Middle frontal gyrus (tissue), 1 donor: ENCODE data around the gene NAT10.

ENCODE experiments used
- DNase-seq: peaks from one replicate; pipeline ENCODE4 v3.0.0-alpha.2; 2015; ENCODE audit warnings: low spot score; ENCODE audit errors: extremely low spot score

The NAT10 gene

DNA sequence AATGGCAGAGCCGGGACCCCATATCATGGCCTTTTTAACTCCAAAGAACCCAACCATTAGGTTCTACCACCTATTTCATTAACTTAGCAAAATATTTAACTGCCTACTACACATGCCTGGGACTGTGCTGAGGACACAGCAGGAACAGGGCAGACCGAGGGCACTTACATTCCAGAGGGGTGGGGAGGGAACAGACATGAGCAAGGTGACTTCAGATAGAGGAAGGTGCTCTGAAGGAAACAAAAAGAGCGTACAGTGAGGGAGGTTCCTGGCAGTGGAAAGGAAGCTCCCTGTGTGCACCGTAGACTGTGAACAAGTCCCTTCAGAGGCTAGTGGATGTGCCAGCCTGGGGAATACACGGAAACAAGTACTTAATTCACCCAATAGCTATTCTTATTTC, 82.8 kb downstream of the NAT10 start:
- no peak for DNase-seq

- DNase-seq = no peak
These were observed 83.8 kb downstream of the NAT10 start for GRCh38 chr11:34189191-34189590.

DNA sequence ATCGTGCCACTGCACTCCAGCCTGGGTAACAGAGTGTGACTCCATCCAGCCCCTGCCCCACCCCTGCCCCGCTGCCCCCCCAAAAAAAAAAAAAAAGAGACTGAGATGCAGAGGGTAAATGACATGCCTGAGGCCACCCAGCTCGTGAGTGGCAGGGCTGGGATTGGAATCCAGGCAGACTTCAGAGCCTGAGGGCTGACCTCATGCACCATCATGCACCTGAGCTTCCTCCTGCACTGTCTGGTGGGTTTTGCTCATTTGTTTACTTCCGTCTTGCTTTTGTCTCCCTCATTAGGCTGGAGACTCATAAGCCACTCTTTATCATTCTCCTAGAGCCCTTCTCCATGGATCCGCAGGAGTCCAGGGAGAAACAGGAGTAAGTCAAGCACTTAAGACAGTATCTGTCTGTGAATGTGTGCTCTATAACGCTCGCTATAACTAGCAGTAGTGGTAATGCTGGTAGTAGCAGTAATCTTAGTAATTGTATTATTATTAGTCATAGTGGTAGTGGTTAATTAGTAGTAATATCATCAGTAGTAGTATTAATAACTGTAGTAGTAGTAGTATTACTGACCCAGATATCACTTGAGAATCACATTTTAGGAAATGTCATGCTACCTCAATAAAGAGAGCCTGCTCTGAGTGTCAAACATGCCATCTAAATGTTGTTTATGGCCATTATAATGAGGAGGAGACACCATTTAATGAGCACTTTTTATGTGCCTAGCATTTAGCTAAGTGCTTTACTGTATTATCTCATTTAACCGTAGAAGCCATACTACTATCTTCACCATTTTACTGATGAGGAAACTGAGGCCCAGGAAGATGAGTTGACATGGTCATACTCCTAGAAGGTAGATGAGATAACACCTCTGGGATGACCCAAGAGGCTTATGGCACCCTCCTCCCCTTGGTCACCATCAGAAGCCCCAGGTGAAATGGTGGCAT, 85.0 kb downstream of the NAT10 start:
- no peak for DNase-seq

- DNase-seq = no peak
These were observed 86.1 kb downstream of the NAT10 start for GRCh38 chr11:34191578-34191977.

- no peak for DNase-seq
These were observed 87.3 kb downstream of the NAT10 start for GRCh38 chr11:34192481-34193401.

GRCh38 chr11:34194576-34195335, 89.3 kb downstream of the NAT10 start:
- no peak for DNase-seq
